ENCODE data around the gene CEP170B.

The CEP170B gene

GRCh38 chr14:104866451-104867370 lies 1.6 kb downstream of the CEP170B start:
- in situ Hi-C loops (cut with HindIII; ENCODE audit: low sequenced_read_pairs) = no loop called here

- in situ Hi-C loops (cut with HindIII; ENCODE audit: low sequenced_read_pairs) = no loop called here
Measured at GRCh38 chr14:104867371-104868059, 2.4 kb downstream of the CEP170B start.

- in situ Hi-C loops (cut with HindIII; ENCODE audit: low sequenced_read_pairs) = no loop called here
Measured at GRCh38 chr14:104868060-104868740, 3.1 kb downstream of the CEP170B start.

GRCh38 chr14:104868811-104869572 lies 3.9 kb downstream of the CEP170B start:
- in situ Hi-C loops (cut with HindIII; ENCODE audit: low sequenced_read_pairs) = no loop called here

- in situ Hi-C loops (cut with HindIII; ENCODE audit: low sequenced_read_pairs) = no loop called here
Measured at GRCh38 chr14:104869669-104870367, 4.8 kb downstream of the CEP170B start.

- in situ Hi-C loops (cut with HindIII; ENCODE audit: low sequenced_read_pairs) = no loop called here
Measured at GRCh38 chr14:104870368-104871144, 5.5 kb downstream of the CEP170B start.

- in situ Hi-C loops (cut with HindIII; ENCODE audit: low sequenced_read_pairs) = no loop called here
Measured at GRCh38 chr14:104871145-104871655, 6.1 kb downstream of the CEP170B start.

- in situ Hi-C loops (cut with HindIII; ENCODE audit: low sequenced_read_pairs) = no loop called here
Measured at GRCh38 chr14:104871656-104872468, 6.8 kb downstream of the CEP170B start.

GRCh38 chr14:104872469-104873341 lies 7.6 kb downstream of the CEP170B start:
- in situ Hi-C loops (cut with HindIII; ENCODE audit: low sequenced_read_pairs) = no loop called here

GRCh38 chr14:104873380-104874055 lies 8.4 kb downstream of the CEP170B start:
- in situ Hi-C loops (cut with HindIII; ENCODE audit: low sequenced_read_pairs) = no loop called here

GRCh38 chr14:104874110-104874531 lies 9.1 kb downstream of the CEP170B start:
- in situ Hi-C loops (cut with HindIII; ENCODE audit: low sequenced_read_pairs) = no loop called here

GRCh38 chr14:104874571-104875411 lies 9.7 kb downstream of the CEP170B start:
- in situ Hi-C loops (cut with HindIII; ENCODE audit: low sequenced_read_pairs) = no loop called here

GRCh38 chr14:104875412-104875751 lies 10.3 kb downstream of the CEP170B start:
- in situ Hi-C loops (cut with HindIII; ENCODE audit: low sequenced_read_pairs) = no loop called here

- in situ Hi-C loops (cut with HindIII; ENCODE audit: low sequenced_read_pairs) = no loop called here
Measured at GRCh38 chr14:104875811-104876210, 10.7 kb downstream of the CEP170B start.

- in situ Hi-C loops (cut with HindIII; ENCODE audit: low sequenced_read_pairs) = no loop called here
Measured at GRCh38 chr14:104876251-104876699, 11.2 kb downstream of the CEP170B start.

All from endothelial cell of hepatic sinusoid (primary cell).